Amniotic epithelial cell (primary cell): ENCODE results near the gene PIK3CB.
A peak's percentile ranks its signal among the peaks of the same experiment; 100 is the strongest.
"Not testable (repeated sequence)": the region's sequence is repeated elsewhere in the genome, so short reads cannot be mapped to it uniquely, and the experiment has no call there.

Experiments
- DNase-seq: peaks from one replicate; pipeline ENCODE4 v3.0.0-alpha.2; 2010; ENCODE audit warnings: low read depth

PIK3CB gene

GRCh38 chr3:138846824-138847223 lies 12.1 kb upstream of the PIK3CB start:
- DNase-seq = not testable (repeated sequence)

- no peak for DNase-seq
Observed at GRCh38 chr3:138846262-138846791, 11.6 kb upstream of the PIK3CB start.

GRCh38 chr3:138845771-138846173 lies 11.0 kb upstream of the PIK3CB start:
- DNase-seq = no peak

- DNase-seq = no peak
Observed at GRCh38 chr3:138845181-138845601, 10.5 kb upstream of the PIK3CB start.

- DNase-seq = no peak
Observed at GRCh38 chr3:138842483-138843188, 7.9 kb upstream of the PIK3CB start.

GRCh38 chr3:138838385-138838784 lies 3.7 kb upstream of the PIK3CB start:
- DNase-seq = not testable (repeated sequence)

GRCh38 chr3:138835846-138836245 lies 1.1 kb upstream of the PIK3CB start:
- not testable (repeated sequence) for DNase-seq

GRCh38 chr3:138835397-138835757 lies 649 bp upstream of the PIK3CB start:
- DNase-seq = no peak

GRCh38 chr3:138833899-138834595 lies 681 bp downstream of the PIK3CB start:
- DNase-seq = no peak

- not testable (repeated sequence) for DNase-seq
Observed at GRCh38 chr3:138832473-138833057, 2.2 kb downstream of the PIK3CB start.

- no peak for DNase-seq
Observed at GRCh38 chr3:138829886-138830510, 4.7 kb downstream of the PIK3CB start.

- DNase-seq = no peak
Observed at GRCh38 chr3:138829097-138829496, 5.6 kb downstream of the PIK3CB start.

GRCh38 chr3:138827222-138827621 lies 7.5 kb downstream of the PIK3CB start:
- DNase-seq = no peak

GRCh38 chr3:138825336-138825735 lies 9.4 kb downstream of the PIK3CB start:
- DNase-seq = no peak

GRCh38 chr3:138824114-138824506 lies 10.6 kb downstream of the PIK3CB start:
- DNase-seq = no peak

- not testable (repeated sequence) for DNase-seq
Observed at GRCh38 chr3:138820379-138820778, 14.3 kb downstream of the PIK3CB start.

- no peak for DNase-seq
Observed at GRCh38 chr3:138818185-138818860, 16.4 kb downstream of the PIK3CB start.

- DNase-seq = no peak
Observed at GRCh38 chr3:138817695-138818094, 17.0 kb downstream of the PIK3CB start.

- DNase-seq = peak; percentile 64
Observed at GRCh38 chr3:138812806-138813205, 21.9 kb downstream of the PIK3CB start.

GRCh38 chr3:138809500-138810256 lies 25.1 kb downstream of the PIK3CB start:
- DNase-seq = no peak

- DNase-seq = no peak
Observed at GRCh38 chr3:138806376-138807080, 28.2 kb downstream of the PIK3CB start.
